ENCODE results near the gene VGLL1.

DNA sequence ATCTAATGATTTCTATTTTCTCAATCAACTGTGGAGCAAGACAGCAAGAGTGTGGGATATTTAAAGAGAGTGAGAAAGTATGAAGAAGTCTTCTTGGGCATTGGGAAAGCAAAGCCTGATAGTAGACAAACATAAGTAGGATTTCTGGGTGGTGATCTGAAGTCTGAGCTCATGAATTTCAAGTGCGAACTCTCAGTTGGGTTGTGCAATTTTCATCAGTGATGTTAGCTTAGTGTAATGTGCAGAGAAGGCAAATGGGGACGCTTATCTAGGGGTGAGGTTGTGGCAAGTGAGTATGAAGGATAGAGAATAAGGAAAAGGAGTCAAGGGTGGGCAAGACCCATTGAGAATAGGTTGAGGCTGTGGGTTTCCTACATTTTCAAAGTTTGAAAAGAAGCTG is 23.7 kb downstream of the VGLL1 start:
- TF ChIP-seq, protein P1, sequence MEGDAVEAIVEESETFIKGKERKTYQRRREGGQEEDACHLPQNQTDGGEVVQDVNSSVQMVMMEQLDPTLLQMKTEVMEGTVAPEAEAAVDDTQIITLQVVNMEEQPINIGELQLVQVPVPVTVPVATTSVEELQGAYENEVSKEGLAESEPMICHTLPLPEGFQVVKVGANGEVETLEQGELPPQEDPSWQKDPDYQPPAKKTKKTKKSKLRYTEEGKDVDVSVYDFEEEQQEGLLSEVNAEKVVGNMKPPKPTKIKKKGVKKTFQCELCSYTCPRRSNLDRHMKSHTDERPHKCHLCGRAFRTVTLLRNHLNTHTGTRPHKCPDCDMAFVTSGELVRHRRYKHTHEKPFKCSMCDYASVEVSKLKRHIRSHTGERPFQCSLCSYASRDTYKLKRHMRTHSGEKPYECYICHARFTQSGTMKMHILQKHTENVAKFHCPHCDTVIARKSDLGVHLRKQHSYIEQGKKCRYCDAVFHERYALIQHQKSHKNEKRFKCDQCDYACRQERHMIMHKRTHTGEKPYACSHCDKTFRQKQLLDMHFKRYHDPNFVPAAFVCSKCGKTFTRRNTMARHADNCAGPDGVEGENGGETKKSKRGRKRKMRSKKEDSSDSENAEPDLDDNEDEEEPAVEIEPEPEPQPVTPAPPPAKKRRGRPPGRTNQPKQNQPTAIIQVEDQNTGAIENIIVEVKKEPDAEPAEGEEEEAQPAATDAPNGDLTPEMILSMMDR (optimal IDR thresholded peaks at IDR 0.05 in 1 of 3, IDR thresholded peaks at IDR 0.05 in 1 of 3, conservative IDR thresholded peaks at IDR 0.05 in 1 of 3; ENCODE audit: extremely low read depth in 1 of 3, insufficient read depth in 2 of 3, low read length in 3 of 3) = no peak
- TF ChIP-seq EZH2 (IDR thresholded peaks at IDR 0.05; ENCODE audit: low read length) = no peak
